HG03342 (cell line): ENCODE measurements around the gene SMPD1.
"Not testable (repeated sequence)": the region's sequence is repeated elsewhere in the genome, so short reads cannot be mapped to it uniquely, and the experiment has no call there.

Source experiments
- ATAC-seq: cut with Tn5 transposase; IDR thresholded peaks from one replicate; pipeline ENCODE4 v1.9.1; 2021; ENCODE audit warnings: mild to moderate bottlenecking, moderate library complexity; ENCODE audit not compliant: unreplicated experiment

Gene SMPD1

DNA sequence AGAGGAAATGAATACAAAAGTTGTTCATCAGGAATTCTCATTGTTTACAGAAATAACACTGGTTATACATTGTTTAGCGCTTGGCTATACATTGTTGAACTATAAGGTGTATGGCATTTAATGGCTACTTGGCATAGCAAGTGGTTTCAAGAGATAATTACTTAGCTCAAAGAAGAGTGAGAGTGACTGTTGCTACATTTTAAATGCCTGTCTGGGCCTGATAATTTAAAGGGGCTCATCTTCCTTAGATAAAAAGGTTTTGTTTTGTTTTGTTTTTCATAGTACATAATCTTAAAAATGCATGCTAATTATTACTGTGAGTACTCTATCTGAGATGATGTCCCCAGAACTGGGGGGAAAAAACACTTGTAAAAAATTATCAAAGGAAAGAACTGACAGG, 1.5 kb upstream of the SMPD1 start:
- no peak for ATAC-seq

DNA sequence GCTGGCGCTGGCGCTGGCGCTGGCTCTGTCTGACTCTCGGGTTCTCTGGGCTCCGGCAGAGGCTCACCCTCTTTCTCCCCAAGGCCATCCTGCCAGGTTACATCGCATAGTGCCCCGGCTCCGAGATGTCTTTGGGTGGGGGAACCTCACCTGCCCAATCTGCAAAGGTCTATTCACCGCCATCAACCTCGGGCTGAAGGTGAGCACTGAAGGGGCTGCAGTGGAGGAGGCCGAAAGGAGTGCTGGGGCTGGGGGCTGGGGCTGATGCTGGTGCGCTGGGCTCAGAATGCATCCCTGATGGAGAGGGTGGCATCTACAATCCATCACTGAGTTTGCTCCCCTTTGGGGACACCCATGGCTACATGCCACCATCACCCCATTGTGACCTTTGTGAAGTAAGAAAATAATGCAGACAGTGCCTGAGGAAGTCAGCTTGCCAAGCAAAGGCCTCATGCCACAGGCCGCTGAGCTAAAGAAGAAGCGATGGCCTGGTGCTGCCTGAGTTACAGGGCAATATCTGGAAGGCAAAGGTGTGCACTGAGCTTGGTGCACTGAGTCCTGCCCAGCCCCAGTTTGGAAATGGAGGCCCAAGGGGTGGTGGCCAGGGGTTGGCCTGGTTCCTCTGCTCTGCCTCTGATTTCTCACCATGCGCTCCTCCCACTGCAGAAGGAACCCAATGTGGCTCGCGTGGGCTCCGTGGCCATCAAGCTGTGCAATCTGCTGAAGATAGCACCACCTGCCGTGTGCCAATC, 620 bp downstream of the SMPD1 start:
- no peak for ATAC-seq

DNA sequence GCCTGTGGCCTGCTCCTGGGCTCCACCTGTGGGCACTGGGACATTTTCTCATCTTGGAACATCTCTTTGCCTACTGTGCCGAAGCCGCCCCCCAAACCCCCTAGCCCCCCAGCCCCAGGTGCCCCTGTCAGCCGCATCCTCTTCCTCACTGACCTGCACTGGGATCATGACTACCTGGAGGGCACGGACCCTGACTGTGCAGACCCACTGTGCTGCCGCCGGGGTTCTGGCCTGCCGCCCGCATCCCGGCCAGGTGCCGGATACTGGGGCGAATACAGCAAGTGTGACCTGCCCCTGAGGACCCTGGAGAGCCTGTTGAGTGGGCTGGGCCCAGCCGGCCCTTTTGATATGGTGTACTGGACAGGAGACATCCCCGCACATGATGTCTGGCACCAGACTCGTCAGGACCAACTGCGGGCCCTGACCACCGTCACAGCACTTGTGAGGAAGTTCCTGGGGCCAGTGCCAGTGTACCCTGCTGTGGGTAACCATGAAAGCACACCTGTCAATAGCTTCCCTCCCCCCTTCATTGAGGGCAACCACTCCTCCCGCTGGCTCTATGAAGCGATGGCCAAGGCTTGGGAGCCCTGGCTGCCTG, 1.4 kb downstream of the SMPD1 start:
- ATAC-seq = no peak

DNA sequence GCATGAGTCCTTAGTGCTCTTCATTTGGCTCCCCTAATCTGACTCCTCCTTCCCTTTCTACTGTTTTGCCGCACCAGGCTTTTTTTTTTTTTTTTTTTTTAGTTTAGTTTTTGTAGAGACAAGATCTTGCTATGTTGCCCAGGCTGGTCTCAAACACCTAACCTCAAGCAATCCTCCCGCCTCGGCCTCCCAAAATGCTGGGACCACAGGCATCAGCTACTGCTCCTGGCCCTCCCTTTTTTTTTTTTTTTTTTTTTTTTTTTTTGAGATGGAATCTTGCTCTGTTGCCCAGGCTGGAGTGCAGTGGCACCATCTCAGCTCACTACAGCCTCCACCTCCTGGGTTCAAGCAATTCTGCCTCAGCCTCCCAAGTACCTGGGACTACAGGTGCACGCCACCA, 2.0 kb downstream of the SMPD1 start:
- ATAC-seq = not testable (repeated sequence)

DNA sequence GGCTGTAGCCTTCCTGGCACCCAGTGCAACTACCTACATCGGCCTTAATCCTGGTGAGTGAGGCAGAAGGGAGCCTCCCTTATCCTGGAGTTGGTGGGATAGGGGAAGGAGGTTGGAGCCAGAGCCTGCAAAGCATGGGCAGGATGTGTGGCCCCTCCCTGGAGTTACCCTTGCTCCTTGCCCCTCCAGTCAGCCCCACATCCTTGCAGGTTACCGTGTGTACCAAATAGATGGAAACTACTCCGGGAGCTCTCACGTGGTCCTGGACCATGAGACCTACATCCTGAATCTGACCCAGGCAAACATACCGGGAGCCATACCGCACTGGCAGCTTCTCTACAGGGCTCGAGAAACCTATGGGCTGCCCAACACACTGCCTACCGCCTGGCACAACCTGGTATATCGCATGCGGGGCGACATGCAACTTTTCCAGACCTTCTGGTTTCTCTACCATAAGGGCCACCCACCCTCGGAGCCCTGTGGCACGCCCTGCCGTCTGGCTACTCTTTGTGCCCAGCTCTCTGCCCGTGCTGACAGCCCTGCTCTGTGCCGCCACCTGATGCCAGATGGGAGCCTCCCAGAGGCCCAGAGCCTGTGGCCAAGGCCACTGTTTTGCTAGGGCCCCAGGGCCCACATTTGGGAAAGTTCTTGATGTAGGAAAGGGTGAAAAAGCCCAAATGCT, 3.9 kb downstream of the SMPD1 start:
- ATAC-seq = no peak

DNA sequence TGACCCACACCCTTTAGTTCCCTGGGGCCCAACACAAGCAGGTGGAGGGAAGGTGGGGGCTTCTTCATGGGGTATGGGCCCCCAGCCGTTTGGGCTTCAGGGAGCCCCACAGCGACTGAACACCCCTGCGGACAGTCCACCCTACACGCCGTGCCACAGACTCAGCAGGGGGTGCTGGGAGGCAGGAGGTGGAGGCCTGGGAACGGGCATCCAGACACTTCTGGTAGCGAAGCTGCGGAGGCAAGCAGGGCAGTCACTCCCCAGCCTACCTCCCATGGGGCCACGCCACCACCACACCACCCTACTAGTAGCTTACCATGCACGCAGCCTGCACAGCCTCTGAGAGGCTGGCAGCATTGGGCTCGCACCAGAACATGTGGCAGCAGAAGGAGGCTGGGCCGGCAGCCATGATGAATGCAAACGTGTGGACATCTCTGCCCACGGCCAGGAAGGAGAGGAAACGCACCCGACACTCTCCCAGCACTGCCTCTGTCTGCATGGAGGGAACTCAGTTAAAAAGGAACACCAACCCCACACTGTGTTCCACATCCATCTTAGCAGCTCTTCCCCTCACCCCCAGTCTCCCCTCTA, 5.3 kb downstream of the SMPD1 start:
- no peak for ATAC-seq

DNA sequence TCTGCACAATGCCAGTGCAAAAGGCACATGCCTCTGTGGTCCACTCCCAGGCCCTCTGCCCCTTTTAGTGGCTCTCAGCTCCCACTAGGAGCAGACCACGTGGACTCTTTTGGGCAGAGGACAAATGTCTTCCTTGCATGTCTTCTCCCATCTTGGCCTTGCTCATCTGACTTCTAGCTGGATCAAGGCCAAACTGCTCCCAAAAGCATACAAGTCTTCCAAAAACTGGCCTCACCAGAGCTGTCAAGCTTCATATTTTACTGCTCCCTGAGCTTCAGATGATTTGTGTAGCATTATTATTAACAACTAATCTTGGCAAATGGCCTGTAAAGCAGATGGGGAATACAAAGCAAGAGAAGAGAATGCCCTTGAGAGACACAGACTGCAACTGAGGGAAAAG, 6.9 kb downstream of the SMPD1 start:
- no peak for ATAC-seq

DNA sequence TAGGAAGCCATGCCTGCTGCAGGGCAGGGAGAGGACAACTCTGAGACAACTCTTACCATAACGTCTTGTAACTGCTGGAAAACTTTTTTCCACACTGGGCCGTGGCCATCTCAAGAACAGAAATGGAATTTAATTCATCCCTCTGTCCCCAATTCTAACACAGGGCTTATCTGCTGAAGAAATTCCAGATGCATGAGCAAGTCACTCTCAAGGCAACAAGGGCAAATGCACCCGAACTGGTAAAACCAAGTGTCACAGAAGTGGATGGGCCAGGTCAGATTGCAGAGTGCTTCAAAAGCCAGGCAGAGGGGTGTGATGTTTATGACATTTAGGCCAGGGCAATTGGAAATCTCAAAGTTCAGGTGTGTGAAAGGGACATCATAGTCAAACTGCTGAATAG, 7.4 kb downstream of the SMPD1 start:
- no peak for ATAC-seq

DNA sequence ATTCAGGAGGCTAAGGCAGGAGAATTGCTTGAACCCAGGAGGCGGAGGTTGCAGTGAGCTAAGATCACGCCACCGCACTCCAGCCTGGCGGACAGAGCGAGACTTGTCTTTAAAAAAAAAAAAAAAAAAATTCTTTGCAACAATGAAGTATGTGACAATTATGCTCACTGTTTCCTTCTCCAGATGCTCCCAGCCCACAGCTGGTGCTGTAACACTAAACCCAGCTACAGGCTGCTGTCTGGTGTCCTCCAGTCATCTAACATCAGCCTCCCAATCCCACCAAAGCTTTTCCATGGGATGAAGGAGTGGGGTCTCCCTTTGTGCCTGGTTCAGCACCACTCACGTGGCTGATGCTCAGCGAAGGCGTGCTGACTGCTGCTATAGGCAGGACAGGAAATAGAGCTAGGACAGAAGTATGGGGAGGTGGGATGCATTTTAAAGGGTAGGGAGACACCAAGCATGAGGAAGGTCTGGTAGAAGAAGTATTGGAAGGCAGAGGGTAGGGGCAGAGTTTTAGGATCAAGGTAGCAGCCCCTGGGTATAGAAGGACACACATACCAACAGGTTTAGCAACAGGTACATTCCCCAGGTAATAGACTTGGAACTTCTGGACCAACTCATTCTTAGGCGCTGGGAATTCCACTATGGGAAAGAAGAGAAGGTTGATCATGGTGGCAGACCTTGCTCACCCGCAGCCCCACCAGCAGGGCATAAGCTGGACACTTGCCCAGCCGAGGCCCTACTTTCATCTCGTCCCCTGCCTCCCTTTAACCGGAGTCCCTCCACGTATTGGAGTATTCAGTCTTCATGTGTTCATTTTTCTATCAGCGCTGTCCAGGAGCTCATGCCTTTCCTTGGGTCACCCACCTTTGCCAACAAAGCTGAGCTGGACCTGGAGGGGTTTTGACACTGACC, 10.4 kb downstream of the SMPD1 start:
- ATAC-seq = no peak

DNA sequence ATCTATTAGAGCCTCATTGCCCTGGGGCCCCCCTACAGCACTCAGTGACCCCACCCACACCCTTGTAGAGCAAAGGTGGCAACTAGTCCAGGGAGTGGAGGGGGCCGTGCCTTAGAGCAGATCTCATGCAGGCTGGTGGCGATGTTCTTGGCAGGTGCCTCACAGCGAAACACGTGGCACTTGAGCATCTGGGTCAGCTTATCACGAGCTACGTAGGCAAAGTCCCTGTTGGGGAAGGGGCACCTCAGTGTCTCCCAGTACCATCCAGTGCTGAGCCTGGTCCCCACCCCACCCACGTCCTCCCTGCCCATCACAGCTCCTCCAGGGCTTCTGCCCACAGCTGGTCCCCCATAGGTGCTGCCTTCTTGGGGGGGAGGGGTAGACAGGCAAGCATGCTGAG, 11.2 kb downstream of the SMPD1 start:
- ATAC-seq = no peak

DNA sequence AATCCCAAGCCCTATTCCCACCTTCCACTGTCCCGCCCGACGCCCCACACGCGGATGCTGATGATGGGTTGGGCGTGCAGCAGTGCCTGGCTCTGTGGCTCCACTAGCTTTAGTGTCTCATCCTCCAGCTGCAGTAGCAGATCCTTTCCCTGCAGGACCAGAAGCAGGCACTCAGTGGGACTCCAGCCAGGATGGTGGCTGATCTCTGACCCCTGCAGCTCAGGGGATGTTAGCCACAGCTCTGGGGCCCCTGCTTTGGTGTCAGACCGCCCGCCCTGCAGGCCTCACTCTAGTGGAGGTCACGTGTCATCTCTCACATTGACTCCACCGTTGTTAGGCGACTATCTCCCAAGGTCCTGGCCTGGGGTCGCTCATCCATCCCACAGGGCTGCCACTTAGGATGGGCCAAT, 11.8 kb downstream of the SMPD1 start:
- ATAC-seq = peak; percentile 48

DNA sequence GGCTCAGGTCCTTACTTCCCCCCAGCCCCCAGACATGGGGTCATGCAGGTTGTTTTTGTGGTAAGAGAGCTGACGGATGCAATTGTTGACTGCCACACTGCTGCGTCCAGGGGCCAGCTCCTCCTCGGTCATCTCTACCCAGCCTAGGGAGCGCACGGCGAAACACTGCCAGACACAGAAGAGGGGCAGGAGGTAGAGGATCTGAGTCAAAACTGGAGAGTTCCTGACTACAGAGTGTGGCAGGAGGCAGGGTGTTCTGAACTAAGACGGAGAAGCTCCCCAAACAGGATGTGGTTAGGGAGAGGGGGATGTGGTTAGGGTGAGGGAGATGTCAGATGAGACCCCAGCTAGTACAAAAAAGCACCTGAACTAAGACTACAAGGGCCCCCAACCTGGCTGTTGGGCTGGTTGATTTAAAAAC, 12.3 kb downstream of the SMPD1 start:
- ATAC-seq = peak; percentile 89

DNA sequence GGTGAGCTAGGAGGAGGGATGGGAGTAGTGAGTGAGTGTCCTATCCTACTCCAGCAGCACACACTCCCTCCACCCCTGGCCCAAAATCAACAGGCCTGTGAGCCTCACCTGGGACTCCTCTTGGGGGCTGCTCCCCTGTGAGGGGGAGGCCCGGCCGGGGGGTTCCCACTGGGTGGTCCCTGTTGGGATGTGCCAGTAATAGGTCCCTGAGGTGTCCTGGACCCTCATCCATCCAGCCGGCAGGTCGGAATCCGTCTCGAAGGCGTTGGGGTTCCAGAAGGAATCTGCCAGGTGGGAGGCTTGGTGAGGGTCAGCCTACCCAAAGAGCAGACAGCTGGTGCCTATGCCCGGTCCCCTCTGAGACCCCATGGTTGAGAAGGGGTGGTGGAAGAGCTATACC, 13.3 kb downstream of the SMPD1 start:
- ATAC-seq = no peak

DNA sequence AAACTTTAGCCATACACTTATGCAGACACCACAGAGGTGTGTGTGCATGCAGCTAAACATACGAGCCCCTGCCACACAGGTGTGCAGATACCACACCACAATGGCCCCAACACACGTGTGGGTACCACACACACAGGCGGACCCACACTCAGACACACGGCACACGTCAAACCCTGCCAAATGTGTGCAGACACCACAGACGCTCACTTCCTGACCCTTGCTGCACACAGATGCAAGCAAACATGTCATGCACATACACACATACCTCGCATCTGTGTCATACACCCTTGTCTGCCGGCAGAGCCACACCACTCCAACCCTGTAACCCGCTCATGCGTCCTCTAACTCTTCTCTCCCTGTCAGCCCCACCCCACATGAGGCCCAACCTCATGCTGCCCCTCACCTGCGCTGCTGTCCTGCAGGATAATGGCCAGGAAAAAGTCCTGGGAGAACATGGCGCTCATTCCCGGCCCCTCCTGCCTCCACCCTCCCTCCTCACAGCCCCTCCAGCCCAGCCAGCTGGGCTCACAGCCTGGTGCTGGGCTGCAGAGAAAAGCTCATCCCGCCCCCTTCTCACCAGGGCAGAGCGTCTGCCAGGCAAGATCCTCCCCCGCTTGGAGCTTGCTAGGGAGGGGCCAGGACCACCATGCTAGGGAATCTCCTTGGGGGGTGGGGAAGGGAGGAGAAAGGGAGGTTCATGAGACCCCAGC, 14.2 kb downstream of the SMPD1 start:
- ATAC-seq = no peak

DNA sequence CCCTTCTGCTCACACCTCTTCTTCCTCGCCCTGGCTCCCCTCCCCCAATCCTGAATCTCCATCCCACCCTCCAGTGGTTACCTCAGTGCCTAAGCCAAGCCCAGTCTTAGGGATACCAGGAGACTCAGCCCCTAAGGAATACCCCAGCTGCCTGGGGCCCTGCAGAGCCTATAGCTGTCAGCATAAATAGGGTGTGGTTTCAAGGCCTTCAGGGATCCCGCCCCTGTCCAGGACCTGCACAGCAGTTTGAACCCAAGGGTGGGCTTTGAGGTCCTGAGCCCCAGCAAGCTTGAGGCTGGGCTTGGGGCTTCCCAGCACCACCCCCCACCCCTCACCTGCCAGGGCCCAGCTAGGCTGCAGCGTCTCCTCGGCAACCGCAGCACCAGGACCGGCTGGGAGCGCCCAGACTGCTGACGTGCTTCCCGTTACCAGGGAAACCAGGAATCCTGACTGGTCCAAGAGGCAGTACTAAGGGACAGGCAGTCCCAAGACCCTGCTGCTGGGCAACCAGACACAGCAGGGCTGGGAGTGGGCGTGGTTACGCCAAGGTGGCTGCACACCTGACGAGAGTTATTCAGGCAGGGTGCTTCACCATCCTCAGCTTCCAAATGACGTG, 14.9 kb downstream of the SMPD1 start:
- no peak for ATAC-seq

DNA sequence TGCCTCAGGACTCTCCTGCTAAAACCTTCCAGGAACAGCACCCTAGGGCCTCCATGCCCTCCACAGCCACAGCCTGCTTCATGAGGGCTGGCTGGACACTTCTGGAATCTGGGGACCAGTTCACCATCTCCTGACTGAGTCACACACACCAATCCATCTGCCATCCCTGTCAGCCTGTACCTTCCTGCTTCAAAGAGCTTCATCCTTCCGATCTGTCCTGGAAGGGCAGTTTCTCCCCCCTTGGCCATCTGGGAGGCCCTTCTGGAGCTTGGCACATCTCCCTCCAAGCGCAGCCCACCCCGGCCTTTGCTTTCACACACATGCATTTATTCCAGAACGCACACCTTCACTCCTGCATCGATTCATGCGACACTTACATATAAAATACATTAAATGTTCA, 15.6 kb downstream of the SMPD1 start:
- ATAC-seq = no peak

DNA sequence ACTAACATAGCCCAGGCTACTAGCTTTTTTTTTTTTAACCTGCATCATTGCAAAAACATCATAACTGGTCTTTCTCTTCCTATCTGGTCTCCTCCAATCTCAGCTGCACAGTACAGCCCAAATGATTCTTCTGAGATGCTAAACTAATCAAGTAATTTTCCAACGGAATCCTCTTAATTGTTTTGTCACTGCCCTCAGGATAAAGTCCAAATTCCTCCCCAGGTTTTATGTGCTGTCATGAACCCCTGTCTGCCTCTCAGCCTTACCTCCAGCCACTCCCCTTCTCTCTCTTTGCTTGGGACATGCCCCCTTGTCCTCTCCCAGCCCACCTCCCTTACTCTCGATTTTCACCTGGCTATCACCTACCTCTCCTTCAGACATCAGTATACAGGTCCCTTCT, 16.1 kb downstream of the SMPD1 start:
- no peak for ATAC-seq

DNA sequence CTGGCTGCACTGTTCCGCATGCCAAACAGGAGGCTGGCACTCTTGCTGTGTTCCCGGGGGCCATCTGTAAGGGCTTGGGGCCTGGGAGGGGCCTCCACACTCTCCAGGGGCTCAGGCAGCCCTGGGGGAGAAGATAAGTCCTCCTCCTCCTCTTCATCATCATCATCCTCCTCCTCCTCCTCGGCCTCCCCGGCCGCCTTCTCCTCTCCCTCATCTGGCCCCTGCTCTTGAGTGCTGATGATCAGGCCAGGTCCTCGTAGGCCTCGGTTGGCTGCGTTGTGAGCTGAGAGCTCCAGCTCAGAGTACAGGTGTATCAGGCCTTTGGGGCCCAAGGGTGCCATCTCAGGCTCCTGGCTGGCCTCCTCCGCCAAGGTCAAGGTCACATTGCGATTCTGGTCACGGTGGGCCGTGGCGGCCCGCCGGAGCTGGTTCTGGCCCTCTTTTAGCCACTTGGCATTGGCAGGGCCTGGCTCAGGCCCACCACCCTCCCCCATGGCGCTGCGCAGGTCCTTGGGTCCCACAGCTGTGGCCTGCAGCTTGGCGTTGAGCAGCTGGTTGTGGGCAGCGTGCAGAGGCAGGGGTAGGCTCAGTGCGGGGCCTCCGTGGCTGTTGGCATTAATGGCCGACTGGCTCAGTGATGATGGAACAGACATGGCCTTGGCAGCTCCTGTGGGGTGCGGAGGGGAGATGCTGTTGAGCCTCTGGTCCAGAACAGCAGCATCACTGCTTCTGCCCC, 20.6 kb downstream of the SMPD1 start:
- no peak for ATAC-seq

DNA sequence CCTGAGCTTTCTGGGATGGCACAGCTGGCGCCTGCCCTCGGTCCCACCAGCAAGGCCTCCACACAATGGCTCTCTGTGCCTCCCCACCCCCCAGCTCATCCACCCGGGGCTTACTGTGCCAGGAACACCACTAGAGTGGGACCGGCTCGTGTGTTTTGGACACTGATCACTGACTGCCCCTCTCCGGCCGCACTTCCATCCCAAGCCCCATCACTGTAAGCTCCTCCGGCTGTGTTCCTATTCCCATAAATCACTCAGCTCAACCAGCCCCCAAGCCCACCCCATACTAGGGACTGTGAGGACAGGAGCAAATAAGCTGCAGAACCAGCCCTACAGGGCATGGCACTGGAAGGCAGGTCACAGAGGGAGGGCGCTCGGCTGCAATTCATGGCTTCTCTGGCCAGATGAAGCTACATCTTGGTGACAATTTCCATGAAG, 21.3 kb downstream of the SMPD1 start:
- no peak for ATAC-seq
